Mucosa of descending colon (tissue), 3 donors: ENCODE results near the gene POMT1. TPM values are rescaled to one million over a fixed set of nuclear protein-coding genes. Genes with fewer than 3 reads are reported as not detected.

Experiments used
- ATAC-seq: fragments of 200-7000 bp; cut with Tn5 transposase; one replicate; pipeline ENCODE4 v1.9.1; 2020; ENCODE audit warnings: mild to moderate bottlenecking, moderate library complexity
- DNase-seq, 3 donors: peaks; one replicate each; pipeline ENCODE4 v3.0.0-alpha.2; 2020
- H3K36me3 ChIP-seq: fragments of 200-600 bp; one replicate; pipeline ENCODE4 v1.8.0; 2021; ENCODE audit warnings: low read depth, mild to moderate bottlenecking
- H3K4me1 ChIP-seq: fragments of 200-600 bp; one replicate; pipeline ENCODE4 v1.8.0; 2021; ENCODE audit warnings: low read depth, mild to moderate bottlenecking
- H3K4me3 ChIP-seq: fragments of 200-600 bp; one replicate; pipeline ENCODE4 v1.8.0; 2021; ENCODE audit warnings: mild to moderate bottlenecking
- H3K9me3 ChIP-seq: fragments of 200-600 bp; one replicate; pipeline ENCODE4 v1.8.0; 2021; ENCODE audit warnings: mild to moderate bottlenecking
- intact Hi-C, 2 donors: fragments of 100-400 bp; cut with DNase I in 1 of 2; cut with micrococcal nuclease in 1 of 2; formaldehyde crosslinking; loops; one replicate each; pipeline versions ENCODE4 v1.11.0 to v1.11.1; 2022; cut with DNase I, micrococcal nuclease
- total RNA-seq, 3 donors: library from RNA; stranded (reverse); fragmentation: NEBNext Ultra II Directional in 2 of 3; extraction: Animal tissue kit (Norgen Biotek cat#: 25700) in 2 of 3; gene quantifications; one replicate each; pipeline versions ENCODE4 v1.2.1 to v1.2.4, GENCODE V29; 2021 to 2023
- TF ChIP-seq, protein P1 (sequence below): fragments of 200-600 bp; IDR thresholded peaks from one replicate; pipeline ENCODE4 v1.8.0; 2022; ENCODE audit warnings: antibody characterized with exemption, mild to moderate bottlenecking
- donor health status: DM: no; HTN: no; CAD: no; lungs with moderate emphysema.
- donor health status: DM: no; HTN: no; CAD: no.
- donor health status: DM: no; HTN: yes; CAD: no.

The POMT1 gene
- total RNA-seq, 3 donors from 2014 or later, result 26.1 to 40.5 (median 35.4) TPM

DNA sequence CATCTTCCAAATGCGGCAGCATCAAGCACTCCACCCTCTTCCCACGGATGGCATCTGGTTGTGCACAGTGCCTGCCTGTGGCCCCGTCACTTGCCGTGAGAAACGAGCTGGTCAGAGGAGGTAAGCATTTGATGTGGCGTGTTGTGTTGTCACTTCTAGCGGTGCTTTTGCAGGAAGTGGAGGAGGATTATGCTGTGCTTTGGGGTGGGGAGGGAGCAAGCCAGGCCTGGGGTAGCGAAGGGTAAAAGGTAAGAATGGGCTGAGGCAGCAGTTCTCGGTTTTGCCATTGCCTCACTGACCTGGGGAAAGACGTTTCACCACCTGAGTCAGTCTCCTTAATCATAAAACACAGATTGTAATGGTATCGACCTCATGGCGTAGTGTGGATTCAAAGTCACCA, 2.3 kb upstream of the POMT1 start:
- TF ChIP-seq, protein P1, sequence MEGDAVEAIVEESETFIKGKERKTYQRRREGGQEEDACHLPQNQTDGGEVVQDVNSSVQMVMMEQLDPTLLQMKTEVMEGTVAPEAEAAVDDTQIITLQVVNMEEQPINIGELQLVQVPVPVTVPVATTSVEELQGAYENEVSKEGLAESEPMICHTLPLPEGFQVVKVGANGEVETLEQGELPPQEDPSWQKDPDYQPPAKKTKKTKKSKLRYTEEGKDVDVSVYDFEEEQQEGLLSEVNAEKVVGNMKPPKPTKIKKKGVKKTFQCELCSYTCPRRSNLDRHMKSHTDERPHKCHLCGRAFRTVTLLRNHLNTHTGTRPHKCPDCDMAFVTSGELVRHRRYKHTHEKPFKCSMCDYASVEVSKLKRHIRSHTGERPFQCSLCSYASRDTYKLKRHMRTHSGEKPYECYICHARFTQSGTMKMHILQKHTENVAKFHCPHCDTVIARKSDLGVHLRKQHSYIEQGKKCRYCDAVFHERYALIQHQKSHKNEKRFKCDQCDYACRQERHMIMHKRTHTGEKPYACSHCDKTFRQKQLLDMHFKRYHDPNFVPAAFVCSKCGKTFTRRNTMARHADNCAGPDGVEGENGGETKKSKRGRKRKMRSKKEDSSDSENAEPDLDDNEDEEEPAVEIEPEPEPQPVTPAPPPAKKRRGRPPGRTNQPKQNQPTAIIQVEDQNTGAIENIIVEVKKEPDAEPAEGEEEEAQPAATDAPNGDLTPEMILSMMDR, result no peak
- H3K36me3 ChIP-seq, result peaks cover 3% of the 10 kb centered on the region

DNA sequence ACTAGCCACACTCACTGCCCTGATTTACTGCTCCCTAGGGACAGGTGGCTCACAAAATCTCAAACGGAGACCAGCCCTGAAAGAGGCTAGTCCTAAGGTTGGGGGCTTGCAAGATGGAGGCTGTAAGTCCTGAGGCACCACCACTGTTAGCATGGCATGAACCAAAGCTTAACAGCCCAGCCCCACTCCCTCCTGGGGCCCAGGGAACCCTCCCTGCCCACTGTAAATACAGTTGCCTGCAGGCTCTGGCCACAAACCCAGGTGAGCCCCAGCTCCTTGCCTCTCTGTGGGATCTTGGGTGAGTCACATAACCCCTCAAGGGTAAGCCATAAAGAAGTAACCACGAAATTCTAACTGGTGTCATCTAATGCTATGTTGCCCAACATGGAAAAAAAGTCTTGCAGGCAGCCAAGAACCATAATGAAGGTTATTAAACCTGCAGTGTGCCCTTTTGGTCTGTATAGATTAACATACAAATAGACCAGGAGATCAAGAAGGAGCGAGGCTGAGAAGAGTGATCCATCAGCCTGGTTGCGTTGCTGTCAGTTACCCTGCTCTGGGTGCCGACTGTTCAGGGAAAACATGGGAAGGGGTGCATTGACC, 1.7 kb upstream of the POMT1 start:
- peaks cover 26% of the 10 kb centered on the region for H3K4me1 ChIP-seq
- no peak overlapping the region for H3K4me3 ChIP-seq
- no peak for ATAC-seq
- H3K36me3 ChIP-seq, result peaks cover 3% of the 10 kb centered on the region
- intact Hi-C loops, result no loop called here
- no peak for DNase-seq
- no peaks in the 10 kb centered on the region for H3K9me3 ChIP-seq
- TF ChIP-seq, protein P1, result no peak

More for the DNA sequence above, 2.3 kb upstream of the POMT1 start:
- no peak for DNase-seq
- Histone ChIP-seq H3K4me3 (no peak overlapping the region), H3K4me1 (peaks cover 26% of the 10 kb centered on the region), H3K9me3 (no peaks in the 10 kb centered on the region)
- intact Hi-C loops, result no loop called here
- ATAC-seq, result peak; percentile 3

DNA sequence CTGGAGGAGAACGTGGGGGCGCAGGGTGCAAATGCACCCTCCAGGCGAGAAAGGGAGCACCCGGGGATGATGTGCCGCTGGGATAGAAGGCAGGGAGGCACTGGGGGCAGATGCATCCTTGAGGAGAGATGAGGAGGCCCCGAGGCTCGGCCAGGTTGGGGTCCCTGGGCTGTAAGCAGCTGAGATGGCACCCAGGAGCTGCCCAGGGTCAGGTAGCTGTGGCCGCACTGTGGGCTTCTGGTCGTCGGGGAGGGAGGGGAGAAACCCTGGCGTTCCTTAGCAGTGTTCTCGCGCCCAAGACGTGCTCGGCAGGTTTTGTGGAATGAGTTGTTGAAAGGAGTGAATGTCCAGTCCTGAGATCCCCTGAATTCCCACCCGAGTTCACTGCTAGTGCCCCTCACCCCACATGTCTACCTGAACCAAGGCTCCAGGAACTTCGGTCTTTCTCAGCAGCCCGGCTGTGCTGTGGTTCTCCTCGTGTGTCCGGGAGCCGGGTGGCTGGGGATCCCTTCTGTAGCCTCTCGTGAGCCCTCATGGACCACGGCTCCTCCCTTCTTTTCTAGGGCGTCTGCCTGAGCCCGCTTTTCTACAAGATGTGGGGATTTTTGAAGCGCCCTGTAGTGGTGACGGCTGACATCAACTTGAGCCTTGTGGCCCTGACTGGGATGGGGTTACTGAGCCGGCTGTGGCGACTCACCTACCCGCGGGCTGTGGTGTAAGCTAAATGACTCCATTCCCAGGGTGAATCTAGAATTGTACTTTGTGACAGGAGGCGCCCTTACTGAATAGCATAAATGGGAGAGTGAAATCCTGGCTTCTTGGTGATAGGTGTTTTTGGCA, 1.1 kb downstream of the POMT1 start:
- ATAC-seq (peak; percentile 12), DNase-seq (peak in 2 of 3 donors; percentile 23 to 44)
- no peaks in the 10 kb centered on the region for H3K9me3 ChIP-seq

DNA sequence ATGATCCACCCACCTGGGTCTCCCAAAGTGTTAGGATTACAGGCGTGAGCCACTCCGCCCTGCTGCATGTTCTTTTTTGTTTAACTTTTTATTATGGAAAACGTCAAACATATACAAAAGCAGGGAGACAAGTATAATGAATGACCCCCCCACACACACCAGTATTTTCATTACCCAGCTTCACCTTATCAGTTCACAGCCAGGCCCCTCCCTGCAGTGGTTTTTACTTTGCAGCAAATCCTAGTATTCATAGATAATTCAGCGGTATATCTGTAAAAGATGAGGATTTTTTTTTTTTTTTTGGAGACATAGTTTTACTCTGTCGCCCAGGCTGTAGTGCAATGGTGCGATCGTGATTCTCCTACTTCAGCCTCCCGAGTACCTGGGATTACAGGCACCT, 2.3 kb downstream of the POMT1 start:
- no peaks in the 10 kb centered on the region for H3K36me3 ChIP-seq
- intact Hi-C loops, result no loop called here
- DNase-seq, result no peak

More for the DNA sequence above, 1.1 kb downstream of the POMT1 start:
- Histone ChIP-seq H3K4me1 (peaks cover 26% of the 10 kb centered on the region), H3K4me3 (peak overlapping the region; percentile 67), H3K36me3 (no peaks in the 10 kb centered on the region)
- intact Hi-C loops, result no loop called here
- TF ChIP-seq, protein P1, result no peak

DNA sequence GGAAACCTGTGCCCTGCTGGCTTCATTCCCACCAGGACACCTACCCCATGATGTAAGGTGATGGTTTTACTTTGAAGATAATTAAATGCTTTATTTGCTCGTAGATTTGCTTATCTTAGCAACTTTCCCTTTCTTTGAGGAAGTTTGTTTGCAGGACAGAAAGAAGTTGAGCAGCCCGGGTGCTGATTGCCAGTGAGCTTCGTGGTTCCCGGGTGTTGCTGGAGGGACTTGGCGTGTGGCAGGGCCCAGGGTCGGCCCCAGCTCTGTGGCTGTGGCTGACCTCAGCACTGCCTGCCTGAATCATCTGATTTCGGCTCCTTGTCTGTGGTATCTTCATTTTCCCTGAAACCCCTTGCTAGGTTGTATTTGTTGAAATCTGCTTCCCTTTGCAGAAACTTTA, 8.7 kb downstream of the POMT1 start:
- ATAC-seq, result no peak
- TF ChIP-seq, protein P1, result no peak
- Histone ChIP-seq H3K4me3 (no peak overlapping the region), H3K9me3 (no peaks in the 10 kb centered on the region), H3K36me3 (no peaks in the 10 kb centered on the region), H3K4me1 (no peaks in the 10 kb centered on the region)
- DNase-seq, result no peak
- intact Hi-C loops, result no loop called here

More for the DNA sequence above, 2.3 kb downstream of the POMT1 start:
- TF ChIP-seq, protein P1, result no peak
- Histone ChIP-seq H3K4me1 (peaks cover 26% of the 10 kb centered on the region), H3K9me3 (no peaks in the 10 kb centered on the region), H3K4me3 (no peak overlapping the region)
- no peak for ATAC-seq
